Endothelial cell of umbilical vein (primary cell): ENCODE results near the gene SALL2. TPM values are rescaled to one million over a fixed set of nuclear protein-coding genes. Genes with fewer than 3 reads are reported as not detected.

Experiments used
- BruUV-seq: library from RNA; stranded (reverse); fragments of 400-500 nt; replicated peaks from 2 replicates; lab custom pipeline; 2021; lab: Mats Ljungman, UMichigan
- CTCF ChIA-PET: fragments of 300-600, 350-600 bp; sonication (Branson Sonifier 250); formaldehyde crosslinking; loops from one replicate; lab custom pipeline; 2021; ENCODE audit warnings: antibody characterized with exemption, inconsistent platforms; lab: Charles Lee
- POLR2A ChIA-PET: fragments of 300-600, 350-600 bp; sonication (Branson Sonifier 250); formaldehyde crosslinking; loops from one replicate; lab custom pipeline; 2021; ENCODE audit warnings: antibody characterized with exemption, inconsistent platforms; lab: Charles Lee
- DNase-seq: peaks from one replicate; pipeline ENCODE4 v3.0.0-alpha.2; 2011; ENCODE audit warnings: low read depth, low spot score
- FAIRE-seq: peaks from 2 replicates; lab custom pipeline; 2011; peaks lifted over from hg19 to GRCh38; lab: Jason Lieb, UNC
- H2AFZ ChIP-seq: 2 replicates; pipeline ENCODE4 v1.6.0; 2012; ENCODE audit warnings: low read depth, low read length, control low read depth, inconsistent platforms
- H3K27ac ChIP-seq: 2 replicates; pipeline ENCODE4 v1.5.1; 2011; ENCODE audit warnings: low read depth, mild to moderate bottlenecking, control low read depth, low read length, moderate library complexity; ENCODE audit not compliant: insufficient read depth
- H3K27me3 ChIP-seq, 2 experiments: 2 replicates each; pipeline versions ENCODE4 v1.6.0 to v1.6.1; 2011; ENCODE audit warnings: low read length in 2 of 2, mixed read lengths in 1 of 2; ENCODE audit not compliant: control insufficient read depth in 2 of 2, insufficient read depth in 2 of 2
- H3K36me3 ChIP-seq, 2 experiments: 2 replicates in 1 of 2; 3 replicates in 1 of 2; pipeline ENCODE4 v1.5.1; 2011; ENCODE audit warnings: low read length in 2 of 2, mild to moderate bottlenecking in 1 of 2, moderate library complexity in 1 of 2; ENCODE audit not compliant: control insufficient read depth in 2 of 2, insufficient read depth in 2 of 2; ENCODE audit errors: extremely low read depth in 1 of 2
- H3K4me1 ChIP-seq: 3 replicates; pipeline ENCODE4 v1.5.1; 2011; ENCODE audit warnings: mild to moderate bottlenecking, low read length; ENCODE audit not compliant: control insufficient read depth, insufficient read depth; ENCODE audit errors: extremely low read depth
- H3K4me2 ChIP-seq: 2 replicates; pipeline ENCODE4 v1.6.1; 2011; ENCODE audit warnings: low read length, control low read depth, mixed read lengths; ENCODE audit not compliant: insufficient read depth
- H3K4me3 ChIP-seq, 3 experiments: fragments of 200-600 bp in 1 of 3; sonication (generic), shearing (Covaris generic) in 1 of 3; replicated peaks in 1 of 3; 2 replicates each; pipeline ENCODE4 v1.5.1; 2011 to 2016; ENCODE audit warnings: control low read depth in 3 of 3, low read length in 3 of 3, mild to moderate bottlenecking in 2 of 3, inconsistent platforms in 1 of 3, low read depth in 1 of 3, moderate library complexity in 1 of 3; ENCODE audit not compliant: insufficient read depth in 1 of 3
- H3K79me2 ChIP-seq: 2 replicates; pipeline ENCODE4 v1.6.0; 2012; ENCODE audit warnings: low read length, inconsistent platforms; ENCODE audit not compliant: control insufficient read depth, insufficient read depth
- H3K9ac ChIP-seq: replicated peaks from 2 replicates; pipeline ENCODE3; 2011; ENCODE audit warnings: low read length, control low read depth; ENCODE audit not compliant: insufficient read depth; ENCODE audit errors: extremely low read depth
- H3K9me1 ChIP-seq: replicated peaks from 3 replicates; pipeline ENCODE4 v1.6.0; 2011; ENCODE audit warnings: mild to moderate bottlenecking, low read length; ENCODE audit not compliant: control insufficient read depth, insufficient read depth; ENCODE audit errors: extremely low read depth
- H3K9me3 ChIP-seq: replicated peaks from 2 replicates; pipeline ENCODE4 v1.5.1; 2012; ENCODE audit warnings: low read length, inconsistent platforms; ENCODE audit not compliant: control insufficient read depth, insufficient read depth
- H4K20me1 ChIP-seq: replicated peaks from 2 replicates; pipeline ENCODE3; 2011; ENCODE audit warnings: mild to moderate bottlenecking, low read length; ENCODE audit not compliant: control insufficient read depth, insufficient read depth; ENCODE audit errors: extremely low read depth
- CTCF ChIP-seq, 2 donors: IDR thresholded peaks; 1 replicate in 1 of 2; 2 replicates in 1 of 2; pipeline ENCODE4 v1.5.1; 2011; ENCODE audit warnings: low read length in 2 of 2, mild to moderate bottlenecking in 2 of 2, moderate library complexity in 2 of 2, control low read depth in 1 of 2, inconsistent platforms in 1 of 2, low read depth in 1 of 2; ENCODE audit not compliant: insufficient read depth in 1 of 2; ENCODE audit errors: extremely low read depth in 1 of 2
- EZH2 ChIP-seq: IDR thresholded peaks from 2 replicates; pipeline ENCODE4 v1.6.1; 2012; ENCODE audit warnings: borderline replicate concordance, low read depth, mild to moderate bottlenecking, moderate library complexity, low read length, inconsistent platforms; ENCODE audit not compliant: severe bottlenecking
- FOS ChIP-seq: IDR thresholded peaks from 2 replicates; pipeline ENCODE4 v1.6.1; 2011; ENCODE audit warnings: mild to moderate bottlenecking, low read length, moderate library complexity, borderline replicate concordance; ENCODE audit not compliant: insufficient read depth
- GATA2 ChIP-seq: IDR thresholded peaks from 2 replicates; pipeline ENCODE4 v1.7.0; 2011; ENCODE audit warnings: low read depth, mild to moderate bottlenecking, moderate library complexity, mixed read lengths, low read length; ENCODE audit not compliant: insufficient read length, insufficient read depth
- JUN ChIP-seq: IDR thresholded peaks from 2 replicates; pipeline ENCODE4 v1.6.1; 2011; ENCODE audit warnings: borderline replicate concordance, low read depth; ENCODE audit not compliant: insufficient read length, insufficient read depth
- MAX ChIP-seq: IDR thresholded peaks from 2 replicates; pipeline ENCODE4 v1.6.1; 2011; ENCODE audit not compliant: insufficient read depth, insufficient read length
- MYC ChIP-seq: IDR thresholded peaks from one replicate; pipeline ENCODE4 v1.6.1; 2011; ENCODE audit warnings: mild to moderate bottlenecking, low read depth, low read length
- POLR2A ChIP-seq: IDR thresholded peaks from 2 replicates; pipeline ENCODE4 v1.6.1; 2012; ENCODE audit warnings: low read depth, mild to moderate bottlenecking, control low read depth, low read length
- POLR2AphosphoS5 ChIP-seq: IDR thresholded peaks from 2 replicates; pipeline ENCODE4 v1.6.1; 2012; ENCODE audit warnings: low read depth, mild to moderate bottlenecking, control low read depth, low read length, moderate library complexity; ENCODE audit not compliant: insufficient read depth
- dilution Hi-C: fragments of 300-500 bp; cut with MboI; formaldehyde crosslinking; loops from one replicate; pipeline ENCODE4 v1.15.0; 2019; ENCODE audit warnings: low sequenced_read_pairs; ENCODE audit not compliant: extremely low pct_ligation_motif_present
- intact Hi-C: fragments of 100-400 bp; cut with micrococcal nuclease; formaldehyde crosslinking; loops from one replicate; pipeline ENCODE4 v1.10.0; 2022
- polyA plus RNA-seq, 4 experiments: library from polyadenylated mRNA; depleted of rRNA in 3 of 4; stranded (reverse) in 3 of 4; unstranded in 1 of 4; fragments of >200 nt; gene quantifications; 2 replicates each; pipeline versions ENCODE4 v1.2.1 to v1.2.3, GENCODE V29; 2011 to 2012; ENCODE audit warnings: missing spikeins in 1 of 4
- total RNA-seq: library from RNA; stranded (reverse); gene quantifications from 2 replicates; pipeline ENCODE4 v1.2.3, GENCODE V29; 2021

Gene SALL2
- total and polyA plus RNA-seq, 2 donors (not counting 3 experiments of a cell fraction or from before 2014, with no cell fraction given), result 2.8 to 4.6 TPM

- peaks cover 16% of the 10 kb centered on the region for H3K79me2 ChIP-seq
- H4K20me1 ChIP-seq, result no peaks in the 10 kb centered on the region
- no peaks in the 10 kb centered on the region for H3K9me3 ChIP-seq
- FAIRE-seq (no peak), DNase-seq (no peak)
- dilution Hi-C loops, result no loop called here
- no peaks in the 10 kb centered on the region for H3K36me3 ChIP-seq
- no peak overlapping the region for H3K9ac ChIP-seq
- no peak overlapping the region for H3K4me3 ChIP-seq
- H3K4me2 ChIP-seq, result no peak overlapping the region
- peaks cover 10% of the 10 kb centered on the region for H3K4me1 ChIP-seq
- H3K27ac ChIP-seq, result no peak overlapping the region
- H2AFZ ChIP-seq, result no peak overlapping the region
- no peaks in the 10 kb centered on the region for H3K9me1 ChIP-seq
- POLR2A ChIA-PET, result no interaction called here
- CTCF ChIA-PET, result no interaction called here
- TF ChIP-seq POLR2A (no peak), GATA2 (no peak), CTCF (IDR thresholded peaks at IDR 0.05; ENCODE audit: extremely low read depth in 1 of 2, insufficient read depth in 1 of 2, low read depth in 1 of 2, low read length in 2 of 2) (no peak), JUN (no peak), FOS (no peak), EZH2 (no peak), POLR2AphosphoS5 (no peak), MAX (no peak), MYC (no peak)
- intact Hi-C loops, result no loop called here
- no TSS peak for BruUV-seq
- peaks cover 11 to 22% of the 10 kb centered on the region in 2 experiments for H3K27me3 ChIP-seq
Measured at GRCh38 chr14:21514341-21514740, 11.8 kb downstream of the SALL2 start.
